DND-41 (cell line): ENCODE results near the gene SATL1.

Experiments
- ATAC-seq: fragments of 200-7000 bp; cut with Tn5 transposase; 3 replicates; pipeline ENCODE4 v1.9.1; 2021; ENCODE audit warnings: low read depth; ENCODE audit not compliant: insufficient read depth
- DNase-seq: peaks from one replicate; pipeline ENCODE4 v3.0.0-alpha.2; 2020
- H2AFZ ChIP-seq: 2 replicates; pipeline ENCODE4 v1.6.0; 2012; ENCODE audit warnings: low read depth, low read length
- H3K27ac ChIP-seq: 2 replicates; pipeline ENCODE4 v1.5.1; 2012; ENCODE audit warnings: low read length, inconsistent platforms
- H3K27me3 ChIP-seq: fragments of 200-600 bp; sonication (generic); 2 replicates; pipeline ENCODE4 v1.6.0; 2012; ENCODE audit warnings: low read length, mild to moderate bottlenecking, inconsistent platforms; ENCODE audit not compliant: insufficient read depth, poor library complexity
- H3K36me3 ChIP-seq: 2 replicates; pipeline ENCODE4 v1.5.1; 2012; ENCODE audit warnings: low read length, inconsistent platforms; ENCODE audit not compliant: insufficient read depth
- H3K4me1 ChIP-seq: 2 replicates; pipeline ENCODE4 v1.5.1; 2012; ENCODE audit warnings: mild to moderate bottlenecking, low read length; ENCODE audit not compliant: insufficient read depth
- H3K4me2 ChIP-seq: 2 replicates; pipeline ENCODE4 v1.6.0; 2012; ENCODE audit warnings: mild to moderate bottlenecking, moderate library complexity, low read length, inconsistent platforms; ENCODE audit not compliant: insufficient read depth
- H3K4me3 ChIP-seq, 2 experiments: fragments of 200-600 bp in 1 of 2; shearing (Covaris generic) in 1 of 2; 2 replicates each; pipeline ENCODE4 v1.5.1; 2012 to 2016; ENCODE audit warnings: inconsistent platforms in 2 of 2, low read length in 2 of 2, mild to moderate bottlenecking in 2 of 2, low read depth in 1 of 2, moderate library complexity in 1 of 2
- H3K79me2 ChIP-seq: 2 replicates; pipeline ENCODE4 v1.6.0; 2012; ENCODE audit warnings: low read length, inconsistent platforms; ENCODE audit not compliant: insufficient read depth
- H3K9ac ChIP-seq: 2 replicates; pipeline ENCODE4 v1.6.0; 2012; ENCODE audit warnings: low read depth, mild to moderate bottlenecking, inconsistent platforms, low read length, moderate library complexity
- H3K9me3 ChIP-seq: 2 replicates; pipeline ENCODE4 v1.5.1; 2012; ENCODE audit warnings: low read length, moderate library complexity, mild to moderate bottlenecking, inconsistent platforms; ENCODE audit not compliant: insufficient read depth, severe bottlenecking
- H4K20me1 ChIP-seq: 2 replicates; pipeline ENCODE4 v1.6.0; 2012; ENCODE audit warnings: low read length; ENCODE audit not compliant: insufficient read depth
- EZH2 ChIP-seq: IDR thresholded peaks from 3 replicates; pipeline ENCODE4 v1.6.1; 2012; ENCODE audit warnings: borderline replicate concordance, low read depth, mild to moderate bottlenecking, moderate library complexity, low read length, inconsistent platforms; ENCODE audit not compliant: severe bottlenecking
- TF ChIP-seq, protein P1 (sequence below): IDR thresholded peaks from 2 replicates; pipeline ENCODE4 v1.5.1; 2012; ENCODE audit warnings: borderline replicate concordance, low read length, moderate library complexity, mild to moderate bottlenecking; ENCODE audit not compliant: poor library complexity, severe bottlenecking; ENCODE audit errors: extremely low read depth

Gene SATL1

DNA sequence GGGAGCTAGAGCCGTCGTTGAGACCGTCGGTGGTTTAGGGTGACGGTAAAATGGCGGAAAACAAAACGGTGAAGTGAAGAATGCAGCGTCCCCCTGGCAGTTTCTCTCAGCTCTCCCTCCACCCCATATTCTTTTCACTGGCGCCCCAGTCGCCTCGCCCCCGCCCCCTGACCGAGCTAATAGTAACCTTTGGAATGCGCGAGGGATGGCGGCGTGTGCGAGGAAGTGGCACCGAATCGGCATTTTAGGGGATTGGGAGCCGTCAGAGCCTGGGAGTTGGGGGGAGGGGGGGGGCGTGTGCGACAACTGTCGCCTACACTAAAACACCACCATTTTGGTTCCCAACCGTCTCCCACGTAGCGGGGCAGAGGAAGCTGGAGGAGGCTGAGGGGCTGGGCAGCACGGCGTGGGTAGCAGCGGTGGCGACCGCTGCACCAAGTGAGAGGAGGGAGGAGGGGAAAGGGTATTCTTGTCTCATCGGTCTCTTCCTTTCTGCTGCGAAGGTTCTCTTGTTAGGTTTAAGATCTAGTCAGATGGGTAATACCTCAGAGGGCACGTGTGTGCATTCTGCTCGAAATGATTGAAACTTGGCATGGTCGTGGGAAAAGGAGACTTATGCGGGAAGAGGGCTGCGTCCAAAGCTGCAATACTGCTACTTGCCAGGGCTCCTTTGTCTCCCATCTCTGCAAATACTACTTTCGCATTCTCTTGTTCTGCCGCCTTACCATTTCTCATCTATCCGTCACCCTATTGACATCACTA lies 1.1 kb upstream of the SATL1 start:
- TF ChIP-seq EZH2: no peak
- TF ChIP-seq, protein P1, sequence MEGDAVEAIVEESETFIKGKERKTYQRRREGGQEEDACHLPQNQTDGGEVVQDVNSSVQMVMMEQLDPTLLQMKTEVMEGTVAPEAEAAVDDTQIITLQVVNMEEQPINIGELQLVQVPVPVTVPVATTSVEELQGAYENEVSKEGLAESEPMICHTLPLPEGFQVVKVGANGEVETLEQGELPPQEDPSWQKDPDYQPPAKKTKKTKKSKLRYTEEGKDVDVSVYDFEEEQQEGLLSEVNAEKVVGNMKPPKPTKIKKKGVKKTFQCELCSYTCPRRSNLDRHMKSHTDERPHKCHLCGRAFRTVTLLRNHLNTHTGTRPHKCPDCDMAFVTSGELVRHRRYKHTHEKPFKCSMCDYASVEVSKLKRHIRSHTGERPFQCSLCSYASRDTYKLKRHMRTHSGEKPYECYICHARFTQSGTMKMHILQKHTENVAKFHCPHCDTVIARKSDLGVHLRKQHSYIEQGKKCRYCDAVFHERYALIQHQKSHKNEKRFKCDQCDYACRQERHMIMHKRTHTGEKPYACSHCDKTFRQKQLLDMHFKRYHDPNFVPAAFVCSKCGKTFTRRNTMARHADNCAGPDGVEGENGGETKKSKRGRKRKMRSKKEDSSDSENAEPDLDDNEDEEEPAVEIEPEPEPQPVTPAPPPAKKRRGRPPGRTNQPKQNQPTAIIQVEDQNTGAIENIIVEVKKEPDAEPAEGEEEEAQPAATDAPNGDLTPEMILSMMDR: no peak
- no peaks in the 10 kb centered on the region for H4K20me1 ChIP-seq
- H3K4me1 ChIP-seq: peaks cover 25% of the 10 kb centered on the region
- peak overlapping the region; percentile 87 for H3K27ac ChIP-seq
- DNase-seq: peak; percentile 53
- peak overlapping the region; percentile 91 for H3K9ac ChIP-seq
- peaks cover 10% of the 10 kb centered on the region; the same call in 1 of the 2 replicates for H3K36me3 ChIP-seq
- peak overlapping the region; percentile 80 to 84 for H3K4me3 ChIP-seq
- peak overlapping the region; percentile 85 for H2AFZ ChIP-seq
- H3K9me3 ChIP-seq: no peaks in the 10 kb centered on the region
- ATAC-seq: peak; percentile 61
- peaks cover 42% of the 10 kb centered on the region for H3K79me2 ChIP-seq
- peak overlapping the region; percentile 72 for H3K4me2 ChIP-seq
- H3K27me3 ChIP-seq: no peaks in the 10 kb centered on the region

DNA sequence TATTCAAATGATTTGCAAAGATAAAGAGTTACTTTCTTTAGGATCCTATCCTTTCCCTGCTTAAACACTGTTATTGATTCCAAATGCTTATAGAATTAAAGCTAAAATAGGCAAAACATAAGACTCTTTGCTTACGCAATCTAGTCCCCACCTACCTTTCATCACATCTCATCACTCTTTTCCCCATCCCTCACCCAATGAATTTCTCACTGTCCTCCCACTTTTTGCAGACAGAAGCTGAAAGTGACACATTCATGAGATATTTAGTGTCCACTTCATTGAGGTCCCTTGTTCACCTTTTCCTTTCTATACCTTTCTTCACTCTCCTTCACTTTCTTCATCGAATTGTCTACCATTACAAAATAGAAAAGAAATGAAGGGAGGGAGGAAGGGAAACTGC lies 424 bp downstream of the SATL1 start:
- no peaks in the 10 kb centered on the region for H3K9me3 ChIP-seq
- peak overlapping the region; percentile 72 for H3K4me2 ChIP-seq
- no peak for TF ChIP-seq EZH2
- TF ChIP-seq, protein P1: no peak
- peak overlapping the region; percentile 91; the same call in 1 of the 2 replicates for H3K9ac ChIP-seq
- peak overlapping the region; percentile 80 for H2AFZ ChIP-seq
- no peaks in the 10 kb centered on the region for H3K27me3 ChIP-seq
- DNase-seq (no peak), ATAC-seq (no peak)
- H3K27ac ChIP-seq: peak overlapping the region; percentile 32; the same call in 1 of the 2 replicates
- peaks cover 33% of the 10 kb centered on the region for H3K79me2 ChIP-seq
- no peaks in the 10 kb centered on the region for H4K20me1 ChIP-seq
- peak overlapping the region; percentile 20 to 84; a peak in 3 of 4 replicates for H3K4me3 ChIP-seq
- peaks cover 25% of the 10 kb centered on the region for H3K4me1 ChIP-seq
- H3K36me3 ChIP-seq: peaks cover 5% of the 10 kb centered on the region; the same call in 1 of the 2 replicates

DNA sequence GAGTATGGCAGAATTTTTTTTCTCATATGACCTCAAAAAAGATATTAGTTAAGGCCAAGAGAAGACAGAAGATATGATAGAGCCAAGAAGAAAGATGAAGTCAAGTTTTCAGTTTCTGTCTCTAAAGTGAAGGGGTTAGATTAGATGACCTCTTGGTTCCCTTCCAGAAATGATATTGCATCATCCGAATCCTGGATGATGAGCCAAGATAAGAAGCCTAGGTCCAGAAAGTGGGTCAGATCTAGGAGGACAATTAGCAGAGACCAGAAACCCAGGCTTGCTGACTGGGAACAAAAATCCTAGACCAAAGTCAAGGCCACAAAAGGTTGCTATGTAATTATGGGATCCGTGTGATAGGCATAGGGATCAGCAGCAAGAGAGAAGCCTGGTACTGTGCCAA lies 20.2 kb downstream of the SATL1 start:
- ATAC-seq (no peak), DNase-seq (no peak)
- Histone ChIP-seq H3K4me3 (no peak overlapping the region), H3K4me2 (no peak overlapping the region), H3K79me2 (no peaks in the 10 kb centered on the region), H4K20me1 (no peaks in the 10 kb centered on the region), H3K9me3 (no peaks in the 10 kb centered on the region), H3K36me3 (no peaks in the 10 kb centered on the region), H3K27me3 (no peaks in the 10 kb centered on the region), H3K27ac (no peak overlapping the region), H2AFZ (no peak overlapping the region), H3K4me1 (no peaks in the 10 kb centered on the region), H3K9ac (no peak overlapping the region)
- TF ChIP-seq EZH2: no peak
- TF ChIP-seq, protein P1: no peak
